NCI-H82 (cell line): ENCODE measurements around the gene SYMPK.
"Not testable (repeated sequence)": the region's sequence is repeated elsewhere in the genome, so short reads cannot be mapped to it uniquely, and the experiment has no call there.

ENCODE experiments used
- DNase-seq: peaks from one replicate; lab custom pipeline; 2025; lab: John Stamatoyannopoulos, UW

Gene SYMPK

GRCh38 chr19:45885556-45886426 lies 22.8 kb upstream of the SYMPK start, which contains the start of gene IRF2BP1:
Gene IRF2BP1 (minus strand): TSS chr19:45886141. CDS start chr19:45885774, 367 bp downstream.
- peak; percentile 96 for DNase-seq

DNA sequence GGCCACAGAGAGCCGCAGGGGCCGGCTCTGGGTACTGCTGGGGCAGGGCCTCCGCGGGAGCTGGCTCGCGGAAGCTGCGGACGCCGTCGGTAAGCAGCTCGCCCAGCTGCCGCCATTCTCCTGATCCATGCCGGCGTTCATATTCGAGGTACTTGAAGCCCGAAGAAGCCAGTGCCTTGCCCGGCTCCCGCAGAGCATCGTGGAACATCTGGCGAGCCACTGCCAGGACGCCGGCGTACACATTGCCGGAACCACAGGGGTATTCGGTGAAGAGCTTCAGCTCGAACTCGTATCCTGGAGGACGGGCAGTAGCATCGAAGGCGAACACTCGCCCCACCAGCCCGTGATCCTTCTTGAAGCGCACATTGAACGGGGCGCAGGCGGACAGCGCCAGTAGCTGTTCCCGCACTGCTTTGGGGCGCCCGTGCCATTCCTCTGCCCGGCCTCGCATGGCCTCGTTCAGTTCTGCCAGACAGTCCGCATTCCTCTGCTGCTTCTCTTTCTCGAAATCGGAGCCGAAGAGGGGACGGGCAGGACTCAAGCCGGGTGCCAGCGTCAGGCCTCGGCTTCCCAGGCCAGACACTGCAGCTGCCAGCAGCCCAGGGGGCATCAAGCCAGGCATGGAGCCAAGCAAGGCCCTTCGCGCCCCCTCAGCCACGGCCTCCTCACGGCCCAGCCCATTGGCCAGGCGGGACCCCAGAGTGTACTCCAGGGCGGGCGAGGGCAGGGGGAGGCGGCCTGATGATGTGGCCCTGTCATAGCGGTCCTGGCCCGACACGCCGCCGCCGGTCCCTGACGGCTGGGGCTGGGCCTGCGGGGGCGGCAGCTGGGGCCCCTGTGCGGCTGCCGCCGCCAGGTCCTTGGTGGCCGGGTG lies 22.0 kb upstream of the SYMPK start:
- DNase-seq, result peak; percentile 60

DNA sequence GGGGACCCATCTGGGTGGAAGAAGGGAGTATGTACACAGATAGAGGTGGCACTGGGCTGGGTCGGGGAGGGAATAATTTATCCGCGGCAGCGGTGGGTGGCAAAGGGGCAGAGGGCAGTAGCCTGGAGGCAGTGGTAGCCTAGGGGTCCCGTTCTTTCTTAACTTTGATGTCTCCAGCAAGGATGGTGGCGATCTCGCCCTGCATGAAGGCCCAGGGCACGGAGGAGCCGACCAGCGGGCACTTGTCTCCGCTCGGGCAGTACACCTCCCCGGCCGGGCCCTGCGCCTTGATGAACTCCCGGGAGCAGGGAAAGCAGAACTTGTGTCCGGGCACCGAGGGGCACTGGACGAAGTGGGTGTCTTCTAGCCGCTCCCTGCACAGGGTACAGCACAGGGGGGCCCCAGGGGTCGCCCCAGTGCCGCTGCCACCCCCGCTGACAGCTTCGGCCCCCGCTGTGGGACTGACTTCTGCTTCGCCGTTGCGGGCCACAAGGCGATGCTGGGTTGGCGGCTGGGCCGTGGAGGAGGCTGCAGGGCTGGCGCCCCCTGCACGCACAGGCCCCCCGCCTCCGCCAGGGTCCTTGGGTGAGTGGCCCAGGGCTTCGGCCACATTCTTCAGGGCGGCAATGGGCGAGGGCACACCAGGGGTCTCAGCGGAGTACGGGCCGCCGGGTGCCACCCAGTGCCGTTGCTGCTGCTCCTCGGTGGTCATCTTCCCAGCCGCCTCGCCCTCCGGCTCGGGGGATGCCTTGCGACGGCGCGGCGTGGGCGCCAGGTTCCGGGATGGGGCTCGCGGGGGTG lies 21.1 kb upstream of the SYMPK start:
- no peak for DNase-seq

- DNase-seq, result no peak
Measured at GRCh38 chr19:45883586-45883880, 20.6 kb upstream of the SYMPK start.

GRCh38 chr19:45882652-45883585 lies 20.0 kb upstream of the SYMPK start:
- DNase-seq, result peak; percentile 90

GRCh38 chr19:45881909-45882528 lies 19.1 kb upstream of the SYMPK start:
- DNase-seq, result peak; percentile 23

- DNase-seq, result no peak
Measured at GRCh38 chr19:45881082-45881908, 18.3 kb upstream of the SYMPK start.

GRCh38 chr19:45879971-45880370 lies 17.0 kb upstream of the SYMPK start:
- DNase-seq, result no peak

DNA sequence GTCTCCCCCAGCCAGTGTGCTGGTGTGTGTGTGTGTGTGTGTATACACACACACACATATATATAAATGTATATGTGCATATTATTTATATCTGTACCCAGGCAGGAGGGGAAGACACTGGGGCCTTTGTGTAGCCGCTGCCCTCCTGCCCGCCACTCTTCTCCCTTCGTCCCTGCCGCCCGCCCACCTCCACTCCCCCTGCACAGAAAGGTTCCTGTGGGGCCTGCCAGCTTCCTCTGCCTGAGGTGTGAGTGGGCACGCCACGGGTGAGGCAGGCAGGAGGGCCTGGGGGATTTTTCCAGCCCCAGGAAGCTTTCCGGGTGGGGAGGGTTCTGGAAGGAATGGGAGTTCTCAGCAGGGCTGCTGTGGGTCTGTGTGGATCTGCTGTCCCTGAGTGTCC lies 16.1 kb upstream of the SYMPK start:
- DNase-seq, result no peak

- no peak for DNase-seq
Measured at GRCh38 chr19:45878043-45878794, 15.3 kb upstream of the SYMPK start.

DNA sequence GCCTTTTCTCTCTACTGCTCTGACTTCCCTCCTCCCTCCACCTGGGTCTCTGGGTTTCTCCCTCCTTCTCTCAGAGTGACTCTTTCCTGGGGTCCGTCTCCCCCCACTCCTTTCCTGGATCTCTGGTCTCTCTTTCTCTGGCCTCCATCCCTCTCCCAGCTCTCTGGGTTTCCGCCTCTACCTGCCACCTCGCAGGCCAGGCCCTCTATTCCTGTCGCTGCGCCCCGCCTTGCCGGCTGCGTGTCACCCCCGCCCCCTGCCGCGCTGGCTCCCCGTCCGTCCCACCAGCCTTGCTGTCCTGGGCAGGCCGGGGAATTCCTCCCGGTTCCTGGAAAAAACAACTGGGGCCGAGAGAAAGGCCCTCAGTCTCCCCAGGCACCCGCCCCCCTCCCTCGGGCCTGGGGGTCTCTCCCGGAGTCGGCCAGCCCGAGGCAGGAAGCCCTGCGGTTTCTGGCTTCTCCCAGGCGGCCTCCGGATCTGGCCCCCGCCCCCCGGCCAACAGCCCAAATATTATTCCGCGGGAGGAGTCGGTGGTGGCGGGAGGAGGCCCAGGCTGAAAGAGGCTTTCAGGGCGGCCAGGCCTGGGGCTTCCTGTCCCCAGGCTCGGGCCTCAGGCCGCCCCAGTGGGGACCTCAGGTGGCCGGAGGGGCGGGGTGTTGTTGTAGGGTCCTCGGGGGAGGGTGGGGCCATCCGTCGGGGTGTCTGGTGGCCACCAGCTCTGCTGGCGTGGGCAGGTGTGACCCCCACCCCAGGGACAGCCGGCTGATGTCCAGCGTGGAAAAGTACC lies 13.7 kb upstream of the SYMPK start:
- no peak for DNase-seq

GRCh38 chr19:45876161-45876410 lies 13.1 kb upstream of the SYMPK start:
- DNase-seq, result no peak

- DNase-seq, result no peak
Measured at GRCh38 chr19:45874620-45874966, 11.6 kb upstream of the SYMPK start.

DNA sequence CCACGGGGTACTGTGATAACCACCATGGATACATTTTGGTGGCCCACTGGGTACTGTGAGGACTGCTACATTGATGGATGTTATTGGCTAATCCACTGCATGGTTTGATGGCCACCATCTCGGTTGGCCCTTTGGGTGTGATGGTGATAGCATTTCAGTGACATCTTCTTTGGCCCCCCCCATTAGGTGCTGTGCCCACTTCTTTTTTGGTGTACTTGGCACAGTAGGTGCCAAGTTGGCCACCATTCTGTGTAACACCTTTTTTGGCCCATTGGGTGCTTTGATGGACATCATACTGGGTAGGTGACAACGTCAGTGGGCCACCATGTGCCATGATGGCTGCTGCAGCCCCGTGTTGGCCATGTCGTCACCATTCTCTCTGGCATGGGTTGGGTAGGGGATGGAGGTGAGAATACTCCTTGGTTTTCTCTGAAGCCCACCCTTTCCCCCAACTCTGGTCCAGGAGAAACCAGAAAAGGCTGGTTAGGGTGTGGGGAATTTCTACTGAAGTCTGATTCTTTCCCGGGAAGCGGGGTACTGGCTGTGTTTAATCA lies 10.3 kb upstream of the SYMPK start:
- DNase-seq, result no peak

GRCh38 chr19:45872095-45872919 lies 9.4 kb upstream of the SYMPK start:
- DNase-seq, result no peak

- DNase-seq, result no peak
Measured at GRCh38 chr19:45870798-45871197, 7.9 kb upstream of the SYMPK start.

DNA sequence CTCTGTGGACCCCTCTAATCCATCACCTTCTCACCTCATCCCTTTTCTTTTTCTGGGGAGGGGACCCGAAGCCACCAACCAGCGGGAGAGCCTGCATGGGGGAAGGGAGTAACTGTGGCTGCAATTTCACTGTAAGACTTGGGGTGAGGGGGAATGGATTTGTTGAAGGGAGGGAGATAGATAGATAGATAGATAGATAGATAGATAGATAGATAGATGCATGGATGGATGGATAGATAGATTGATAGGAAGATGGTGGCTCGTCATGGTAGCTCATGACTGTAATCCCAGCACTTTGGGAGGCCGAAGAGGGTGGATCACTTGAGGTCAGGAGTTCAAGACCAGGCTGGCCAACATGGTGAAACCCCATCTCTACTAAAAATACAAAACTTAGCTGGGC lies 4.3 kb upstream of the SYMPK start:
- DNase-seq, result not testable (repeated sequence)
